Caco-2 (cell line): ENCODE data around the gene UQCRHL. TPM values are rescaled to one million over a fixed set of nuclear protein-coding genes. Genes with fewer than 3 reads are reported as not detected.

Source experiments
- BruUV-seq: library from RNA; stranded (reverse); fragments of 400-500 nt; replicated peaks from 2 replicates; lab custom pipeline; 2021; lab: Mats Ljungman, UMichigan
- CTCF ChIA-PET: fragments of 300-600 bp; sonication (Branson Sonifier 250); formaldehyde crosslinking; loops from one replicate; lab custom pipeline; 2022; ENCODE audit warnings: antibody characterized with exemption; lab: Charles Lee
- POLR2A ChIA-PET: fragments of 300-600 bp; sonication (Branson Sonifier 250); formaldehyde crosslinking; loops from one replicate; lab custom pipeline; 2022; ENCODE audit warnings: antibody characterized with exemption; lab: Charles Lee
- DNase-seq, 2 experiments: peaks; one replicate each; pipeline versions ENCODE4 v3.0.0 to v3.0.0-alpha.2; 2020 to 2022
- H3K27me3 ChIP-seq: replicated peaks from 2 replicates; pipeline ENCODE4 v1.6.0; 2011; ENCODE audit warnings: low read length; ENCODE audit not compliant: control insufficient read depth, insufficient read depth
- H3K36me3 ChIP-seq: 2 replicates; pipeline ENCODE4 v1.5.1; 2011; ENCODE audit warnings: low read length; ENCODE audit not compliant: control insufficient read depth, insufficient read depth
- H3K4me1 ChIP-seq: fragments of 250-450 bp; sonication (Bioruptor Pico); 2 replicates; pipeline ENCODE4 v1.5.1; 2020; ENCODE audit warnings: mild to moderate bottlenecking
- H3K4me3 ChIP-seq: 2 replicates; pipeline ENCODE4 v1.5.1; 2011; ENCODE audit warnings: low read depth, mild to moderate bottlenecking, control low read depth, low read length
- H3K9me3 ChIP-seq: fragments of 250-450 bp; sonication (Bioruptor Pico); 2 replicates; pipeline ENCODE4 v1.5.1; 2020; ENCODE audit warnings: mild to moderate bottlenecking, moderate library complexity
- H3K27ac Mint-ChIP-seq: one replicate; pipeline ENCODE4 v1.8.0; 2022; ENCODE audit warnings: mixed read lengths; ENCODE audit not compliant: unreplicated experiment
- H3K27me3 Mint-ChIP-seq: one replicate; pipeline ENCODE4 v1.8.0; 2022; ENCODE audit warnings: mixed read lengths; ENCODE audit not compliant: insufficient read depth, unreplicated experiment
- H3K36me3 Mint-ChIP-seq: one replicate; pipeline ENCODE4 v1.8.0; 2022; ENCODE audit warnings: mild to moderate bottlenecking, mixed read lengths; ENCODE audit not compliant: insufficient read depth, unreplicated experiment
- H3K4me1 Mint-ChIP-seq: one replicate; pipeline ENCODE4 v1.8.0; 2022; ENCODE audit warnings: low read depth, mixed read lengths; ENCODE audit not compliant: unreplicated experiment
- H3K4me3 Mint-ChIP-seq: one replicate; pipeline ENCODE4 v1.8.0; 2022; ENCODE audit warnings: mild to moderate bottlenecking, moderate library complexity, mixed read lengths; ENCODE audit not compliant: unreplicated experiment
- H3K9me3 Mint-ChIP-seq: one replicate; pipeline ENCODE4 v1.8.0; 2022; ENCODE audit warnings: mixed read lengths; ENCODE audit not compliant: unreplicated experiment
- intact Hi-C: fragments of 100-400 bp; cut with micrococcal nuclease; formaldehyde crosslinking; loops from one replicate; pipeline ENCODE4 v1.10.0; 2022; ENCODE audit not compliant: unreplicated experiment
- total RNA-seq: library from RNA; stranded (reverse); gene quantifications from 2 replicates; pipeline ENCODE4 v1.2.3, GENCODE V29; 2022
- TF ChIP-seq, protein P1 (sequence below), 2 experiments: fragments of 200-600 bp in 1 of 2; IDR thresholded peaks; 1 replicate in 1 of 2; 2 replicates in 1 of 2; pipeline versions ENCODE4 v1.5.1 to v1.8.0; 2011 to 2022; ENCODE audit warnings: antibody characterized with exemption in 1 of 2, control low read depth in 1 of 2, inconsistent platforms in 1 of 2, low read depth in 1 of 2, low read length in 1 of 2, mild to moderate bottlenecking in 1 of 2, moderate library complexity in 1 of 2; ENCODE audit not compliant: insufficient read depth in 1 of 2, severe bottlenecking in 1 of 2, unreplicated experiment in 1 of 2

Gene UQCRHL
- total RNA-seq, 1 experiment from 2014 or later: 1.8 TPM

DNA sequence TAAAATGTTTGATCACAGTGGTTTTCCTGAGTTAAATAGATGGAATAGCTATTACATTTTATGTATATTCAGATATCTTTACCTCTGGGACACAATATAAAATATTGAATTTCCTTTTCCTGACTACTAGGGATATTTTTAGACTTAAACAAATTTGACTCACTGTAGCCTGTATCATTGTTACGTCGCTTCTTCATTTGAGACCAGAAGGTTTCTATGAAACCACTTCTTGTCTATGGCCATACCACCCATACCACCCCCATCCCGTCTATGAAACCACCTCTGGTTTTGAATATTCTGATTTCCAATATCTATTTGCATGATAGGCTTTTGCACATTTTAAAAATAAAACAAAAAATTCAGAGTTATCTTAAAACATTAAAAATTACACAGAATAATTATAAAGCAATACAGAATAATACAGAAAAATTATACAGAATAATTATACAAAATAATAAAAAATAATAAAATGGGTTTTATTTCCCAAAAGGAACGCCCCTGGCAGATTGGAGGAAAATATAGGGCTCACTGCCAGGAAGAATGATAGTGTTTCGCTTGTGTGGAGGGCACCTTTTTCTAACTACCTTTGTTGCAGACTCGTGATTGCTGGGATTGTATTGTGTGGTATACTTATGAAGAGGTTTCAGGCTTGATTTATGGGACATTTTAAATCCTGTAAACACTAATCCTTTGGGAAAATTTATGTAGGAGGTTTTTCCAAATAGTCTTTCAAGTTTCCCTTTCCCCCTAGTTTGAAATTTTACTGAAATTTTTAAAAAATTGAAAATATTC is 44.8 kb upstream of the UQCRHL start:
- H3K36me3 ChIP-seq: no peaks in the 10 kb centered on the region
- no peak overlapping the region for H3K27ac Mint-ChIP-seq
- no peaks in the 10 kb centered on the region for H3K9me3 Mint-ChIP-seq
- H3K4me1 Mint-ChIP-seq: no peaks in the 10 kb centered on the region
- H3K4me1 ChIP-seq: peaks cover 14% of the 10 kb centered on the region
- H3K4me3 ChIP-seq: no peak overlapping the region
- ChIA-PET POLR2A (no interaction called here), CTCF (no interaction called here)
- no peaks in the 10 kb centered on the region for H3K9me3 ChIP-seq
- peaks cover 28% of the 10 kb centered on the region for H3K36me3 Mint-ChIP-seq
- TF ChIP-seq, protein P1, sequence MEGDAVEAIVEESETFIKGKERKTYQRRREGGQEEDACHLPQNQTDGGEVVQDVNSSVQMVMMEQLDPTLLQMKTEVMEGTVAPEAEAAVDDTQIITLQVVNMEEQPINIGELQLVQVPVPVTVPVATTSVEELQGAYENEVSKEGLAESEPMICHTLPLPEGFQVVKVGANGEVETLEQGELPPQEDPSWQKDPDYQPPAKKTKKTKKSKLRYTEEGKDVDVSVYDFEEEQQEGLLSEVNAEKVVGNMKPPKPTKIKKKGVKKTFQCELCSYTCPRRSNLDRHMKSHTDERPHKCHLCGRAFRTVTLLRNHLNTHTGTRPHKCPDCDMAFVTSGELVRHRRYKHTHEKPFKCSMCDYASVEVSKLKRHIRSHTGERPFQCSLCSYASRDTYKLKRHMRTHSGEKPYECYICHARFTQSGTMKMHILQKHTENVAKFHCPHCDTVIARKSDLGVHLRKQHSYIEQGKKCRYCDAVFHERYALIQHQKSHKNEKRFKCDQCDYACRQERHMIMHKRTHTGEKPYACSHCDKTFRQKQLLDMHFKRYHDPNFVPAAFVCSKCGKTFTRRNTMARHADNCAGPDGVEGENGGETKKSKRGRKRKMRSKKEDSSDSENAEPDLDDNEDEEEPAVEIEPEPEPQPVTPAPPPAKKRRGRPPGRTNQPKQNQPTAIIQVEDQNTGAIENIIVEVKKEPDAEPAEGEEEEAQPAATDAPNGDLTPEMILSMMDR (IDR thresholded peaks at IDR 0.05; ENCODE audit: insufficient read depth in 1 of 2, low read depth in 1 of 2, low read length in 1 of 2, severe bottlenecking in 1 of 2, unreplicated experiment in 1 of 2): no peak
- DNase-seq: no peak
- no peak overlapping the region for H3K4me3 Mint-ChIP-seq
- intact Hi-C loops: no loop called here
- no TSS peak for BruUV-seq
- H3K27me3 Mint-ChIP-seq: no peaks in the 10 kb centered on the region
- H3K27me3 ChIP-seq: no peaks in the 10 kb centered on the region

DNA sequence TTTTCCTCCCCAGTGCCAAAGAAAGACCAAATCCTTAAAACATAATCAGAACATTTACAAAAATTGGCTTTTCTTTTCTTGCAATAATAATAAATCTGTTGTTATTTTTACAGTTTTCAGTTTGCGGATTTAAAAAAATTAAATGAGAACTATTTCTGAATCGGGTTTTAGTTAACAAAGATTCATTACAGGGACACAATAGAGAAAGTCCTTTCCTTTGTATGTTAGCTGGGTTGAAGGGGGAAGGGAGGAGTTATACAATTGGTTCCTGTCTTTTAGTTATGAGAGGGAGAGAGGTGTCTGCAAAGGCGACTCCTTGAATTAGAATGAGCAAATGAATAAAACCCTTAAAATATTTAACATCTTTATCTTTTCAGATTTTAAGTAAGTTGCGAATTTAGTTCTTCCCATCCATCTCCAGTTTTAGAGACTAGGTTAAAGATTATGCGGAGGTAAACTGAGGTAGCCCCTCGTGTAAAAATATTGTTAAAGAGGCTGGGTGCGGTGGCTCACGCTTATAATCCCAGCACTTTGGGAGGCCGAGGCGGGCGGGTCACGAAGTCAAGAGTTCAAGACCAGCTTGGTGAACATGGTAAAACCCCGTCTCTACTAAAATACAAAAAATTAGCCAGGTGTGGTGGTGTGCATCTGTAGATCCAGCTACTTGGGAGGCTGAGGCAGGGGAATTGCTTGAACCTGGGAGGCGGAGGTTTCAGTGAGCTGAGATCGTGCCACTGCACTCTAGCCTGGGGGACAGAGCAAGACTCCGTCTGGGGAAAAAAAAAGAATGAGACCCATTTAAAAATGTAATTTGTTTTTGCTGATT is 44.0 kb upstream of the UQCRHL start:
- TF ChIP-seq, protein P1 (IDR thresholded peaks at IDR 0.05; ENCODE audit: insufficient read depth in 1 of 2, low read depth in 1 of 2, low read length in 1 of 2, severe bottlenecking in 1 of 2, unreplicated experiment in 1 of 2): no peak
- no peaks in the 10 kb centered on the region for H3K36me3 ChIP-seq
- Mint-ChIP-seq H3K27me3 (no peaks in the 10 kb centered on the region), H3K4me3 (no peak overlapping the region), H3K27ac (no peak overlapping the region), H3K36me3 (peaks cover 27% of the 10 kb centered on the region), H3K9me3 (no peaks in the 10 kb centered on the region), H3K4me1 (no peaks in the 10 kb centered on the region)
- POLR2A ChIA-PET: no interaction called here
- CTCF ChIA-PET: no interaction called here
- peaks cover 14% of the 10 kb centered on the region for H3K4me1 ChIP-seq
- intact Hi-C loops: loop anchor here (2.0 kb wide), 1 partner anchor 51 kb away; no protein-coding TSS in a partner anchor
- no peak for DNase-seq
- no peak overlapping the region for H3K4me3 ChIP-seq
- H3K9me3 ChIP-seq: no peaks in the 10 kb centered on the region
- H3K27me3 ChIP-seq: no peaks in the 10 kb centered on the region
- no TSS peak for BruUV-seq

DNA sequence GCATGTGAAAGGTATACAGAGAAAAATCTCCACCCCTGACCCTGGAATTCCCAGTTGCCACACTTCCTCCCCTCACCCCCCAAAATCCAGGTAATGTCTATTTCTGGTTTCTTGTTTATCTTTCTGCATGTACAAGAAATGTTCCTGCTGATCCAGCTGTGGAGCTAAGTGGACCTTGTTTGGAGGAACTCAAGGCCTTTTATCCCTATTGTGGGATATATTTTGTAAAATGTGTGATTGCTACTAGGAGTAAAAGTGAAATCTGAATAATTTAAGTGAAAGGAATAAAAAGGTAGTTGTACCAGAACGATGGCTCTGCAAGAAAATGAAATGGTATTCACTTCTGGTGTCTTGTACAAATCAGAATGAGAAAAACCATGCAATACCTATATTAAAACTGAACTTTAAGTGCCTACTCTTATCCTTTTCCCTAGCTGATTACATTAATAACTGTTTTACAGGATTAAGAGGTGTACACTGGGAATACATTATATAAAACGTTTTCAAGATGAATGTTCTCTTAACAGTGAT is 43.1 kb upstream of the UQCRHL start:
- Histone ChIP-seq H3K9me3 (no peaks in the 10 kb centered on the region), H3K27me3 (no peaks in the 10 kb centered on the region), H3K4me3 (peak overlapping the region; percentile 65), H3K36me3 (no peaks in the 10 kb centered on the region), H3K4me1 (peaks cover 14% of the 10 kb centered on the region)
- peaks cover 27% of the 10 kb centered on the region for H3K36me3 Mint-ChIP-seq
- TF ChIP-seq, protein P1 (IDR thresholded peaks at IDR 0.05; ENCODE audit: insufficient read depth in 1 of 2, low read depth in 1 of 2, low read length in 1 of 2, severe bottlenecking in 1 of 2, unreplicated experiment in 1 of 2): no peak
- no TSS peak for BruUV-seq
- H3K9me3 Mint-ChIP-seq: no peaks in the 10 kb centered on the region
- H3K4me3 Mint-ChIP-seq: peak overlapping the region; percentile 95
- CTCF ChIA-PET: interaction anchor here (1.6 kb wide), 1 partner anchor 59 kb away, joined by 4 read pairs; no protein-coding TSS in a partner anchor
- POLR2A ChIA-PET: interaction anchor here (1.0 to 1.2 kb wide), 2 partner anchors 16 to 19 kb away, joined by 3 to 6 read pairs; no protein-coding TSS in a partner anchor
- peak overlapping the region; percentile 95 for H3K27ac Mint-ChIP-seq
- intact Hi-C loops: loop anchor here (2.0 kb wide), 1 partner anchor 50 kb away; no protein-coding TSS in a partner anchor
- no peaks in the 10 kb centered on the region for H3K4me1 Mint-ChIP-seq
- H3K27me3 Mint-ChIP-seq: no peaks in the 10 kb centered on the region
- no peak for DNase-seq
